Measurements from ENCODE around the gene ZNF8. TPM values are rescaled to one million over a fixed set of nuclear protein-coding genes. Genes with fewer than 3 reads are reported as not detected.
A peak's percentile ranks its signal among the peaks of the same experiment; 100 is the strongest.

Gene ZNF8
- polyA plus RNA-seq: 5.5 and 6.4 TPM in 2 replicates
- polyA minus RNA-seq: 26.8 and 29.9 TPM in 2 replicates

DNA sequence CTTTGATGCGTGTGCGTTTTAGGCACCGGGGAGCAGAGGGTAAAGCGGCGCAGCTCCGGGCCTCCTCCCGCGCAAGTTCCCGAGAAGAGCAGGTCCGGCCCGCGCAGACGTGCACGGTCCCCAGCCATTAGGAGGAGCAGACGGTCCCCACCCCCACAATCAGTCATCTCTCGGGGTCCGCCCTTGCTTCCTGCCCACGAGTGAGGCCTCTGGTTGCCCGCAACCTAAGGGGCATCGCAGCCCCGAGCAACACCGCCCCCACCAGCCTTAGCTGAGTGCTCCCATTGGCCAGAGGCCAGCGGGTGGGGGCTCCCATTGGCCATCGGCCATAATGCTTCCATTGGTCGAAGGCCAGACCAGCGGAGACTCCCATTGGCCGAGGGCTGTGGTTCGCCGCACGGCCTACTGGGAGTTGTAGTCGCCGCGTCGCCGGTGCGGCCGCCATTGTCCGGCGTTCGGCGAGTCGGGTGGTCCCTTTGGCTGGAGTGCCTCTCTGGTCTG, at the start of gene ZNF8:
Gene ZNF8, plus strand, starts transcription at position 415 of the 501 bp plus-strand sequence. CDS start 127 bp downstream, outside the sequence.
- Histone ChIP-seq H3K9ac (ENCODE audit: low read length) (peak within 1 kb of the TSS; percentile 97), H3K4me2 (ENCODE audit: low read length) (peak within 1 kb of the TSS; percentile 85), H3K27ac (ENCODE audit: low read length) (peak within 1 kb of the TSS; percentile 91), H2AFZ (ENCODE audit: low read depth, low read length) (peak within 1 kb of the TSS; percentile 94), H3K79me2 (replicated peaks; ENCODE audit: insufficient read depth, low read length) (peaks cover 55% of the 10 kb centered on the region), H3K9me3 (ENCODE audit: low read length) (peaks cover 13% of the 10 kb centered on the region), H3K9me2 (ENCODE audit: insufficient read depth, low read length) (no peaks in the 10 kb centered on the region), H3K36me3 (ENCODE audit: insufficient read depth, low read length) (peaks cover 14% of the 10 kb centered on the region), H4K20me1 (ENCODE audit: insufficient read depth) (no peaks in the 10 kb centered on the region), H3K27me3 (ENCODE audit: insufficient read depth, low read depth, low read length) (no peaks in the 10 kb centered on the region), H3F3A (ENCODE audit: insufficient read depth, low read length, poor library complexity, severe bottlenecking) (no peaks in the 10 kb centered on the region), H3K4me3 (ENCODE audit: low read length) (peak within 1 kb of the TSS; percentile 100)
- TF ChIP-seq EP300 (conservative IDR thresholded peaks at IDR 0.05; ENCODE audit: poor library complexity, severe bottlenecking): no peak
- peak; percentile 96 for TF ChIP-seq POLR2AphosphoS5 (IDR thresholded peaks at IDR 0.05)
- peak; percentile 67 for TF ChIP-seq MXI1 (conservative IDR thresholded peaks at IDR 0.05; ENCODE audit: poor library complexity, severe bottlenecking)
- TF ChIP-seq TAF1 (IDR thresholded peaks at IDR 0.05; ENCODE audit: low read depth): peak; percentile 89

DNA sequence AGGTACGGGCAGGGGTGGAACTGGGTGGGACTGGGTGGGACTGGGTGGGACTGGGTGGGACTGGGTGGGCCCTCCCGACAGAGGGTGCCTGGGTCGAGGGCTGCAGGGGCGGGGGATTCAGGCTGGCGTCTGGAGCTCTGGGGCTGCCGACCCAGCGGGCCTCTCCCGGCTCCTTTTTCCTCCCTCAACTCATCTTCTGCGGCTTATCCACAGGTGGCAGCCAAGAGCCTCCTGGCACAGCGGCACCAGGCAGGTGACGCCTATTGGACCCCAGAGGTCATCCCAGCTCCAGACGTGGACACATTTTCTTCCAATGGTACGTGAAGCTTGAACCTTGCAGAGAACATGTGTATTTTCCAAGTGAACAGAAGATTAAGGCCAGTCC, 49.5 kb upstream of the ZNF8 start:
- H2AFZ ChIP-seq (ENCODE audit: low read depth, low read length): no peak overlapping the region
- H4K20me1 ChIP-seq (ENCODE audit: insufficient read depth): no peaks in the 10 kb centered on the region
- H3K9me2 ChIP-seq (ENCODE audit: insufficient read depth, low read length): no peaks in the 10 kb centered on the region
- H3K79me2 ChIP-seq (replicated peaks; ENCODE audit: insufficient read depth, low read length): no peaks in the 10 kb centered on the region
- H3K4me3 ChIP-seq (ENCODE audit: low read length): peak overlapping the region; percentile 72
- H3K9me3 ChIP-seq (ENCODE audit: low read length): peaks cover 30% of the 10 kb centered on the region
- peak overlapping the region; percentile 66 for H3K9ac ChIP-seq (ENCODE audit: low read length)
- no peaks in the 10 kb centered on the region for H3K27me3 ChIP-seq (ENCODE audit: insufficient read depth, low read depth, low read length)
- peaks cover 12% of the 10 kb centered on the region for H3K36me3 ChIP-seq (ENCODE audit: insufficient read depth, low read length)
- H3F3A ChIP-seq (ENCODE audit: insufficient read depth, low read length, poor library complexity, severe bottlenecking): no peaks in the 10 kb centered on the region
- H3K27ac ChIP-seq (ENCODE audit: low read length): no peak overlapping the region
- H3K4me2 ChIP-seq (ENCODE audit: low read length): no peak overlapping the region
- TF ChIP-seq POLR2AphosphoS5 (IDR thresholded peaks at IDR 0.05): no peak
- no peak for TF ChIP-seq EP300 (conservative IDR thresholded peaks at IDR 0.05; ENCODE audit: poor library complexity, severe bottlenecking)
- TF ChIP-seq EZH2 (IDR thresholded peaks at IDR 0.05; ENCODE audit: borderline replicate concordance, insufficient read depth, low read length, poor library complexity, severe bottlenecking): no peak
- no peak for TF ChIP-seq RAD21 (conservative IDR thresholded peaks at IDR 0.05)
- TF ChIP-seq, protein P1, sequence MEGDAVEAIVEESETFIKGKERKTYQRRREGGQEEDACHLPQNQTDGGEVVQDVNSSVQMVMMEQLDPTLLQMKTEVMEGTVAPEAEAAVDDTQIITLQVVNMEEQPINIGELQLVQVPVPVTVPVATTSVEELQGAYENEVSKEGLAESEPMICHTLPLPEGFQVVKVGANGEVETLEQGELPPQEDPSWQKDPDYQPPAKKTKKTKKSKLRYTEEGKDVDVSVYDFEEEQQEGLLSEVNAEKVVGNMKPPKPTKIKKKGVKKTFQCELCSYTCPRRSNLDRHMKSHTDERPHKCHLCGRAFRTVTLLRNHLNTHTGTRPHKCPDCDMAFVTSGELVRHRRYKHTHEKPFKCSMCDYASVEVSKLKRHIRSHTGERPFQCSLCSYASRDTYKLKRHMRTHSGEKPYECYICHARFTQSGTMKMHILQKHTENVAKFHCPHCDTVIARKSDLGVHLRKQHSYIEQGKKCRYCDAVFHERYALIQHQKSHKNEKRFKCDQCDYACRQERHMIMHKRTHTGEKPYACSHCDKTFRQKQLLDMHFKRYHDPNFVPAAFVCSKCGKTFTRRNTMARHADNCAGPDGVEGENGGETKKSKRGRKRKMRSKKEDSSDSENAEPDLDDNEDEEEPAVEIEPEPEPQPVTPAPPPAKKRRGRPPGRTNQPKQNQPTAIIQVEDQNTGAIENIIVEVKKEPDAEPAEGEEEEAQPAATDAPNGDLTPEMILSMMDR (IDR thresholded peaks at IDR 0.05; ENCODE audit: poor library complexity, severe bottlenecking): no peak
- TF ChIP-seq TAF1 (IDR thresholded peaks at IDR 0.05; ENCODE audit: low read depth): no peak
- TF ChIP-seq MXI1 (conservative IDR thresholded peaks at IDR 0.05; ENCODE audit: poor library complexity, severe bottlenecking): no peak
- TF ChIP-seq, protein P2, sequence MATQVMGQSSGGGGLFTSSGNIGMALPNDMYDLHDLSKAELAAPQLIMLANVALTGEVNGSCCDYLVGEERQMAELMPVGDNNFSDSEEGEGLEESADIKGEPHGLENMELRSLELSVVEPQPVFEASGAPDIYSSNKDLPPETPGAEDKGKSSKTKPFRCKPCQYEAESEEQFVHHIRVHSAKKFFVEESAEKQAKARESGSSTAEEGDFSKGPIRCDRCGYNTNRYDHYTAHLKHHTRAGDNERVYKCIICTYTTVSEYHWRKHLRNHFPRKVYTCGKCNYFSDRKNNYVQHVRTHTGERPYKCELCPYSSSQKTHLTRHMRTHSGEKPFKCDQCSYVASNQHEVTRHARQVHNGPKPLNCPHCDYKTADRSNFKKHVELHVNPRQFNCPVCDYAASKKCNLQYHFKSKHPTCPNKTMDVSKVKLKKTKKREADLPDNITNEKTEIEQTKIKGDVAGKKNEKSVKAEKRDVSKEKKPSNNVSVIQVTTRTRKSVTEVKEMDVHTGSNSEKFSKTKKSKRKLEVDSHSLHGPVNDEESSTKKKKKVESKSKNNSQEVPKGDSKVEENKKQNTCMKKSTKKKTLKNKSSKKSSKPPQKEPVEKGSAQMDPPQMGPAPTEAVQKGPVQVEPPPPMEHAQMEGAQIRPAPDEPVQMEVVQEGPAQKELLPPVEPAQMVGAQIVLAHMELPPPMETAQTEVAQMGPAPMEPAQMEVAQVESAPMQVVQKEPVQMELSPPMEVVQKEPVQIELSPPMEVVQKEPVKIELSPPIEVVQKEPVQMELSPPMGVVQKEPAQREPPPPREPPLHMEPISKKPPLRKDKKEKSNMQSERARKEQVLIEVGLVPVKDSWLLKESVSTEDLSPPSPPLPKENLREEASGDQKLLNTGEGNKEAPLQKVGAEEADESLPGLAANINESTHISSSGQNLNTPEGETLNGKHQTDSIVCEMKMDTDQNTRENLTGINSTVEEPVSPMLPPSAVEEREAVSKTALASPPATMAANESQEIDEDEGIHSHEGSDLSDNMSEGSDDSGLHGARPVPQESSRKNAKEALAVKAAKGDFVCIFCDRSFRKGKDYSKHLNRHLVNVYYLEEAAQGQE (IDR thresholded peaks at IDR 0.05; ENCODE audit: borderline replicate concordance): no peak
- TF ChIP-seq SMC3 (conservative IDR thresholded peaks at IDR 0.05; ENCODE audit: poor library complexity): no peak
